H1 (cell line): ENCODE measurements around the gene SLC1A2. TPM values are rescaled to one million over a fixed set of nuclear protein-coding genes. Genes with fewer than 3 reads are reported as not detected.

ENCODE experiments used
- CTCF ChIA-PET: fragments of 300-600 bp; sonication (Branson Sonifier 250); formaldehyde crosslinking; loops from one replicate; lab custom pipeline; 2021; ENCODE audit not compliant: partially characterized antibody; lab: Charles Lee
- POLR2A ChIA-PET: fragments of 300-600 bp; sonication (Branson Sonifier 250); formaldehyde crosslinking; loops from one replicate; lab custom pipeline; 2021; ENCODE audit warnings: inconsistent platforms; ENCODE audit not compliant: partially characterized antibody; lab: Charles Lee
- DNase-seq, 2 experiments: peaks; one replicate each; pipeline versions ENCODE4 v3.0.0 to v3.0.0-alpha.2; 2010 to 2022; ENCODE audit warnings: low spot score in 2 of 2, low read depth in 1 of 2, mixed read lengths in 1 of 2
- FAIRE-seq: peaks from 2 replicates; lab custom pipeline; 2011; peaks lifted over from hg19 to GRCh38; lab: Jason Lieb, UNC
- H2AFZ ChIP-seq: 2 replicates; pipeline ENCODE4 v1.8.1; 2012; ENCODE audit warnings: low read length, inconsistent platforms
- H2AK5ac ChIP-seq: 2 replicates; pipeline ENCODE4 v1.6.1; 2013; ENCODE audit warnings: low read depth, low read length
- H2BK120ac ChIP-seq: replicated peaks from 2 replicates; pipeline ENCODE3; 2013; ENCODE audit warnings: low read depth, low read length, inconsistent platforms
- H2BK12ac ChIP-seq: 2 replicates; pipeline ENCODE4 v1.6.1; 2013; ENCODE audit warnings: low read depth, low read length
- H2BK15ac ChIP-seq: 2 replicates; pipeline ENCODE4 v1.6.1; 2013; ENCODE audit warnings: low read length
- H2BK20ac ChIP-seq: 2 replicates; pipeline ENCODE4 v1.6.1; 2013; ENCODE audit warnings: low read length
- H2BK5ac ChIP-seq: 2 replicates; pipeline ENCODE4 v1.6.1; 2013; ENCODE audit warnings: low read depth, low read length
- H3K14ac ChIP-seq: 2 replicates; pipeline ENCODE4 v1.6.1; 2013; ENCODE audit warnings: inconsistent platforms; ENCODE audit not compliant: insufficient read length
- H3K18ac ChIP-seq: 2 replicates; pipeline ENCODE4 v1.6.1; 2013; ENCODE audit warnings: low read length; ENCODE audit errors: extremely low read depth
- H3K23ac ChIP-seq: 2 replicates; pipeline ENCODE4 v1.6.1; 2013; ENCODE audit warnings: inconsistent platforms; ENCODE audit not compliant: insufficient read length
- H3K23me2 ChIP-seq: 2 replicates; pipeline ENCODE4 v1.6.1; 2013; ENCODE audit warnings: low read depth, low read length
- H3K27ac ChIP-seq: 2 replicates; pipeline ENCODE4 v1.6.1; 2011; ENCODE audit warnings: low read depth, low read length, inconsistent platforms
- H3K27me3 ChIP-seq, 4 experiments: replicated peaks in 1 of 4; 1 replicate in 1 of 4; 2 replicates in 3 of 4; pipeline versions ENCODE4 v1.6.1 to v1.8.1; 2011 to 2013; ENCODE audit warnings: low read length in 3 of 4, mild to moderate bottlenecking in 3 of 4, inconsistent platforms in 2 of 4, mixed read lengths in 2 of 4, moderate library complexity in 1 of 4; ENCODE audit not compliant: control insufficient read depth in 3 of 4, insufficient read depth in 3 of 4; ENCODE audit errors: extremely low read depth in 1 of 4
- H3K36me3 ChIP-seq, 4 experiments: 2 replicates each; pipeline versions ENCODE4 v1.6.1 to v1.8.1; 2011 to 2013; ENCODE audit warnings: mild to moderate bottlenecking in 4 of 4, low read length in 3 of 4, moderate library complexity in 2 of 4, control low read depth in 1 of 4, inconsistent platforms in 1 of 4; ENCODE audit not compliant: insufficient read depth in 4 of 4, control insufficient read depth in 2 of 4
- H3K4ac ChIP-seq: replicated peaks from 2 replicates; pipeline ENCODE3; 2013; ENCODE audit warnings: low read length, low read depth, mixed read lengths, inconsistent platforms; ENCODE audit not compliant: insufficient read length
- H3K4me1 ChIP-seq, 4 experiments: replicated peaks in 1 of 4; 1 replicate in 1 of 4; 2 replicates in 3 of 4; pipeline versions ENCODE4 v1.6.1 to v1.8.1; 2011 to 2013; ENCODE audit warnings: low read length in 3 of 4, inconsistent platforms in 2 of 4, mixed read lengths in 1 of 4; ENCODE audit not compliant: insufficient read depth in 4 of 4, control insufficient read depth in 3 of 4
- H3K4me2 ChIP-seq, 2 experiments: 2 replicates each; pipeline versions ENCODE4 v1.6.1 to v1.8.1; 2011 to 2013; ENCODE audit warnings: low read depth in 2 of 2, low read length in 2 of 2, control low read depth in 1 of 2, inconsistent platforms in 1 of 2, mild to moderate bottlenecking in 1 of 2; ENCODE audit not compliant: insufficient read depth in 1 of 2
- H3K4me3 ChIP-seq, 4 experiments: fragments of 200-600, 300-600 bp in 1 of 4; sonication (generic), shearing (Covaris generic), sonication (Bioruptor Twin) in 1 of 4; 2 replicates each; pipeline versions ENCODE4 v1.5.1 to v1.8.1; 2011 to 2016; ENCODE audit warnings: low read length in 4 of 4, low read depth in 3 of 4, control low read depth in 2 of 4, inconsistent platforms in 2 of 4, mild to moderate bottlenecking in 2 of 4, mixed read lengths in 1 of 4, moderate library complexity in 1 of 4; ENCODE audit not compliant: insufficient read depth in 2 of 4; ENCODE audit errors: extremely low read depth in 1 of 4
- H3K56ac ChIP-seq: replicated peaks from 2 replicates; pipeline ENCODE3; 2013; ENCODE audit warnings: low read depth, mild to moderate bottlenecking, mixed read lengths, low read length, inconsistent platforms; ENCODE audit not compliant: insufficient read length
- H3K79me1 ChIP-seq: 2 replicates; pipeline ENCODE4 v1.6.1; 2013; ENCODE audit warnings: low read depth, low read length, control low read depth
- H3K79me2 ChIP-seq, 2 experiments: 2 replicates each; pipeline versions ENCODE4 v1.6.1 to v1.8.1; 2012 to 2013; ENCODE audit warnings: low read length in 2 of 2, mild to moderate bottlenecking in 2 of 2, inconsistent platforms in 1 of 2; ENCODE audit not compliant: insufficient read depth in 2 of 2, control insufficient read depth in 1 of 2
- H3K9ac ChIP-seq, 4 experiments: replicated peaks in 1 of 4; 1 replicate in 1 of 4; 2 replicates in 3 of 4; pipeline versions ENCODE4 v1.6.1 to v1.8.1; 2011 to 2013; ENCODE audit warnings: low read depth in 3 of 4, low read length in 3 of 4, control low read depth in 2 of 4, mild to moderate bottlenecking in 2 of 4, moderate library complexity in 2 of 4, inconsistent platforms in 1 of 4; ENCODE audit errors: extremely low read depth in 1 of 4
- H3K9me3 ChIP-seq, 2 experiments: 2 replicates each; pipeline versions ENCODE4 v1.6.1 to v1.8.1; 2012 to 2013; ENCODE audit warnings: mild to moderate bottlenecking in 2 of 2, moderate library complexity in 2 of 2, control low read depth in 1 of 2, inconsistent platforms in 1 of 2, low read depth in 1 of 2, low read length in 1 of 2, mixed read lengths in 1 of 2; ENCODE audit not compliant: insufficient read depth in 2 of 2
- H4K20me1 ChIP-seq, 2 experiments: replicated peaks in 1 of 2; 2 replicates each; pipeline versions ENCODE3 to v1.8.1; 2011 to 2013; ENCODE audit warnings: inconsistent platforms in 2 of 2, low read length in 2 of 2, mild to moderate bottlenecking in 1 of 2; ENCODE audit not compliant: insufficient read depth in 2 of 2, control insufficient read depth in 1 of 2
- H4K5ac ChIP-seq: 2 replicates; pipeline ENCODE4 v1.6.1; 2013; ENCODE audit warnings: low read length, low read depth, mixed read lengths, inconsistent platforms; ENCODE audit not compliant: insufficient read length
- H4K8ac ChIP-seq: 2 replicates; pipeline ENCODE4 v1.8.0; 2013; ENCODE audit warnings: mild to moderate bottlenecking, moderate library complexity, low read length, inconsistent platforms; ENCODE audit not compliant: insufficient read depth; ENCODE audit errors: extremely low read depth
- H4K91ac ChIP-seq: replicated peaks from 2 replicates; pipeline ENCODE3; 2013; ENCODE audit warnings: low read length, mixed read lengths, inconsistent platforms; ENCODE audit not compliant: insufficient read length
- CBX5 ChIP-seq: fragments of 300-800, 300-1000 bp; sonication (generic); IDR thresholded peaks from 2 replicates; pipeline ENCODE4 v1.7.1; 2016; ENCODE audit warnings: antibody characterized with exemption, low read length, low read depth
- EP300 ChIP-seq, 2 experiments: IDR thresholded peaks; 1 replicate in 1 of 2; 2 replicates in 1 of 2; pipeline ENCODE4 v1.6.1; 2011 to 2012; ENCODE audit warnings: low read depth in 2 of 2, low read length in 2 of 2, mild to moderate bottlenecking in 2 of 2, borderline replicate concordance in 1 of 2, inconsistent platforms in 1 of 2, moderate library complexity in 1 of 2
- HDAC2 ChIP-seq, 2 experiments: fragments of 300-600 bp in 1 of 2; sonication (generic) in 1 of 2; IDR thresholded peaks; 2 replicates each; pipeline ENCODE4 v1.6.1; 2011 to 2012; ENCODE audit warnings: low read depth in 2 of 2, low read length in 2 of 2, mild to moderate bottlenecking in 2 of 2, moderate library complexity in 2 of 2, borderline replicate concordance in 1 of 2, inconsistent platforms in 1 of 2
- SRF ChIP-seq: IDR thresholded peaks from 2 replicates; pipeline ENCODE4 v1.6.1; 2011; ENCODE audit warnings: mild to moderate bottlenecking, low read depth, low read length, moderate library complexity
- TCF12 ChIP-seq: IDR thresholded peaks from 2 replicates; pipeline ENCODE4 v1.6.1; 2011; ENCODE audit warnings: low read depth, mild to moderate bottlenecking, low read length
- WGBS, 2 experiments: shearing (Covaris generic) in 1 of 2; methylation state at CpG; one replicate each; pipeline versions ENCODE4 v1.1.6 to v1.1.7; 2013 to 2015; ENCODE audit warnings: low lambda C conversion rate in 2 of 2, mixed read lengths in 2 of 2, inconsistent platforms in 1 of 2, low coverage in 1 of 2, missing lambda C conversion rate in 1 of 2; ENCODE audit not compliant: insufficient replicate concordance in 2 of 2, insufficient coverage in 1 of 2, insufficient read length in 1 of 2; ENCODE audit errors: extremely low coverage in 1 of 2, missing lambda C conversion rate in 1 of 2; 5-methylcytosine and 5-hydroxymethylcytosine counted together
- polyA plus RNA-seq, 7 experiments: library from polyadenylated mRNA; depleted of rRNA in 3 of 7; stranded (reverse) in 5 of 7; unstranded in 2 of 7; fragments of >200 nt in 5 of 7; fragments of 200-250 nt in 2 of 7; gene quantifications; 1 replicate in 5 of 7; 2 replicates in 1 of 7; 4 replicates in 1 of 7; pipeline versions ENCODE4 v1.2.1 to v1.2.3, GENCODE V29; 2011 to 2013; ENCODE audit warnings: missing spikeins in 2 of 7, mixed read lengths in 2 of 7
- total RNA-seq: library from RNA; stranded (reverse); fragmentation: NEBNext Ultra II Directional; extraction: Animal tissue kit (Norgen Biotek cat#: 25700); gene quantifications from 2 replicates; pipeline ENCODE4 v1.2.1, GENCODE V29; 2021
- TF ChIP-seq, protein P1 (sequence below): IDR thresholded peaks from 2 replicates; pipeline ENCODE4 v1.6.1; 2012; ENCODE audit warnings: inconsistent platforms
- TF ChIP-seq, protein P2 (sequence below): IDR thresholded peaks from 2 replicates; pipeline ENCODE4 v1.6.1; 2012; ENCODE audit warnings: inconsistent platforms
- TF ChIP-seq, protein P3 (sequence below), 3 experiments: IDR thresholded peaks; 1 replicate in 2 of 3; 2 replicates in 1 of 3; pipeline versions ENCODE4 v1.5.1 to v1.6.1; 2011; ENCODE audit warnings: low read length in 3 of 3, mild to moderate bottlenecking in 3 of 3, inconsistent platforms in 2 of 3, low read depth in 1 of 3, moderate library complexity in 1 of 3; ENCODE audit not compliant: insufficient read depth in 1 of 3; ENCODE audit errors: control extremely low read depth in 1 of 3

The SLC1A2 gene
- total and polyA plus RNA-seq, 2 of the 8 experiments (the other 6 are each of a cell fraction or from before 2014, with no cell fraction given), result 0.57 to 1.2 TPM

GRCh38 chr11:35459489-35459888, 40.1 kb upstream of the SLC1A2 start:
- peaks cover 0 to 5% (median 1%) of the 10 kb centered on the region in 4 experiments; a peak in 2 of 7 replicates for H3K4me1 ChIP-seq
- DNase-seq, result no peak
- no peak overlapping the region for H3K4ac ChIP-seq
- peaks cover 0 to 3% (median 0%) of the 10 kb centered on the region in 4 experiments; a peak in 1 of 7 replicates for H3K27me3 ChIP-seq
- H2BK20ac ChIP-seq, result no peak overlapping the region
- H2BK5ac ChIP-seq, result no peak overlapping the region
- no peak overlapping the region for H3K4me3 ChIP-seq
- H4K20me1 ChIP-seq, result no peaks in the 10 kb centered on the region
- no peak overlapping the region for H2BK12ac ChIP-seq
- no peaks in the 10 kb centered on the region for H3K9me3 ChIP-seq
- CTCF ChIA-PET, result interaction anchor here (0.6 to 1.1 kb wide), 3 partner anchors 42 to 916 kb away, joined by 3 read pairs; no protein-coding TSS in a partner anchor
- H3K36me3 ChIP-seq, result no peaks in the 10 kb centered on the region
- H3K23ac ChIP-seq, result no peak overlapping the region
- H4K8ac ChIP-seq, result no peak overlapping the region
- no peaks in the 10 kb centered on the region for H3K79me1 ChIP-seq
- H3K79me2 ChIP-seq, result no peaks in the 10 kb centered on the region
- no peak overlapping the region for H2BK15ac ChIP-seq
- no peak overlapping the region for H2AFZ ChIP-seq
- H3K4me2 ChIP-seq, result no peak overlapping the region
- no peak overlapping the region for H4K5ac ChIP-seq
- no peaks in the 10 kb centered on the region for H3K23me2 ChIP-seq
- no peak overlapping the region for H3K9ac ChIP-seq
- H2BK120ac ChIP-seq, result no peak overlapping the region
- no peak overlapping the region for H3K56ac ChIP-seq
- H3K27ac ChIP-seq, result no peak overlapping the region
- no peak overlapping the region for H3K18ac ChIP-seq
- WGBS, 2 experiments, result 80% methylated on average over 1 of the region's 1 CpG; no CpG with 5 or more reads in 1 of the 2 experiments
- FAIRE-seq, result no peak
- no peak overlapping the region for H4K91ac ChIP-seq
- no peak overlapping the region for H2AK5ac ChIP-seq
- POLR2A ChIA-PET, result no interaction called here
- no peak overlapping the region for H3K14ac ChIP-seq
- TF ChIP-seq HDAC2 (IDR thresholded peaks at IDR 0.05; ENCODE audit: borderline replicate concordance in 1 of 2, low read depth in 2 of 2, low read length in 2 of 2) (no peak), TCF12 (no peak), CBX5 (no peak), SRF (no peak), EP300 (IDR thresholded peaks at IDR 0.05; ENCODE audit: borderline replicate concordance in 1 of 2, low read depth in 2 of 2, low read length in 2 of 2) (no peak)
- TF ChIP-seq, protein P1, sequence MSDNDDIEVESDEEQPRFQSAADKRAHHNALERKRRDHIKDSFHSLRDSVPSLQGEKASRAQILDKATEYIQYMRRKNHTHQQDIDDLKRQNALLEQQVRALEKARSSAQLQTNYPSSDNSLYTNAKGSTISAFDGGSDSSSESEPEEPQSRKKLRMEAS, result no peak
- TF ChIP-seq, protein P2, sequence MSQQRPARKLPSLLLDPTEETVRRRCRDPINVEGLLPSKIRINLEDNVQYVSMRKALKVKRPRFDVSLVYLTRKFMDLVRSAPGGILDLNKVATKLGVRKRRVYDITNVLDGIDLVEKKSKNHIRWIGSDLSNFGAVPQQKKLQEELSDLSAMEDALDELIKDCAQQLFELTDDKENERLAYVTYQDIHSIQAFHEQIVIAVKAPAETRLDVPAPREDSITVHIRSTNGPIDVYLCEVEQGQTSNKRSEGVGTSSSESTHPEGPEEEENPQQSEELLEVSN, result no peak
- TF ChIP-seq, protein P3, sequence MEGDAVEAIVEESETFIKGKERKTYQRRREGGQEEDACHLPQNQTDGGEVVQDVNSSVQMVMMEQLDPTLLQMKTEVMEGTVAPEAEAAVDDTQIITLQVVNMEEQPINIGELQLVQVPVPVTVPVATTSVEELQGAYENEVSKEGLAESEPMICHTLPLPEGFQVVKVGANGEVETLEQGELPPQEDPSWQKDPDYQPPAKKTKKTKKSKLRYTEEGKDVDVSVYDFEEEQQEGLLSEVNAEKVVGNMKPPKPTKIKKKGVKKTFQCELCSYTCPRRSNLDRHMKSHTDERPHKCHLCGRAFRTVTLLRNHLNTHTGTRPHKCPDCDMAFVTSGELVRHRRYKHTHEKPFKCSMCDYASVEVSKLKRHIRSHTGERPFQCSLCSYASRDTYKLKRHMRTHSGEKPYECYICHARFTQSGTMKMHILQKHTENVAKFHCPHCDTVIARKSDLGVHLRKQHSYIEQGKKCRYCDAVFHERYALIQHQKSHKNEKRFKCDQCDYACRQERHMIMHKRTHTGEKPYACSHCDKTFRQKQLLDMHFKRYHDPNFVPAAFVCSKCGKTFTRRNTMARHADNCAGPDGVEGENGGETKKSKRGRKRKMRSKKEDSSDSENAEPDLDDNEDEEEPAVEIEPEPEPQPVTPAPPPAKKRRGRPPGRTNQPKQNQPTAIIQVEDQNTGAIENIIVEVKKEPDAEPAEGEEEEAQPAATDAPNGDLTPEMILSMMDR (IDR thresholded peaks at IDR 0.05; ENCODE audit: control extremely low read depth in 1 of 3, insufficient read depth in 1 of 3, low read depth in 1 of 3, low read length in 3 of 3), result no peak
